ENCODE data around the gene DSN1. TPM values are rescaled to one million over a fixed set of nuclear protein-coding genes. Genes with fewer than 3 reads are reported as not detected.
A peak's percentile ranks its signal among the peaks of the same experiment; 100 is the strongest.

Gene DSN1
- total and polyA plus RNA-seq, 2 of the 8 experiments (the other 6 are each of a cell fraction or from before 2014, with no cell fraction given) = 12.0 to 26.2 TPM

DNA sequence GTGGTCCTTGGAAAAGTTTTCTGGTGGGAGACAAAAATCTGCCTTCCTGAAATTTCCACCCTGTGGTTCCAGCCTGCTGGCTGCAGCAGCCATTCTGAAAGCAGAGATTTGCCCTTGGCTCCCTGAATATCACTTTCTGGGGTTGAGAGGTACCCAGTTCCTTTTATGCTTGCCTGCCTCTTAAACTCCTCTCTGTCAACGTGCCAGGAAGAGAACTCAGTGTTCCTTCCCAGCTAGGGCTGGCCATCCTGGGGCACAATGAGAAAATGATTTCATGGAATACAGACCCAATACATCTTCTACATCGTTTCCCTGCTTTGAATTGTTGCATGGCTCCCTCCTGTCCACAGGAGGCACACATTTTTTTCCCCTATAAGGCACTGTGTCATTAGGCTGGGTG is 1.6 kb upstream of the DSN1 start:
- DNase-seq (ENCODE audit: low read depth in 1 of 2, low spot score in 2 of 2) (no peak), FAIRE-seq (no peak)
- Histone ChIP-seq H4K5ac (ENCODE audit: insufficient read length, low read depth, low read length) (no peak overlapping the region), H3K18ac (ENCODE audit: extremely low read depth, low read length) (no peak overlapping the region), H2BK12ac (ENCODE audit: low read depth, low read length) (no peak overlapping the region), H2AFZ (ENCODE audit: low read length) (no peak overlapping the region), H3K79me1 (ENCODE audit: low read depth, low read length) (peaks cover 7% of the 10 kb centered on the region; the same call in 1 of the 2 replicates), H3K4me1 (replicated peaks in 1 of 4; ENCODE audit: control insufficient read depth in 3 of 4, insufficient read depth in 4 of 4, low read length in 3 of 4) (peaks cover 0 to 7% (median 1%) of the 10 kb centered on the region in 4 experiments; a peak in 3 of 7 replicates), H3K4me2 (ENCODE audit: insufficient read depth in 1 of 2, low read depth in 2 of 2, low read length in 2 of 2) (no peak overlapping the region), H3K23ac (ENCODE audit: insufficient read length) (no peak overlapping the region), H3K4me3 (ENCODE audit: extremely low read depth in 1 of 4, insufficient read depth in 2 of 4, low read depth in 3 of 4, low read length in 4 of 4) (no peak overlapping the region), H2BK5ac (ENCODE audit: low read depth, low read length) (no peak overlapping the region), H3K27ac (ENCODE audit: low read depth, low read length) (no peak overlapping the region), H3K4ac (replicated peaks; ENCODE audit: insufficient read length, low read depth, low read length) (no peak overlapping the region), H3K14ac (ENCODE audit: insufficient read length) (no peak overlapping the region), H2BK15ac (ENCODE audit: low read length) (no peak overlapping the region), H4K20me1 (replicated peaks in 1 of 2; ENCODE audit: control insufficient read depth in 1 of 2, insufficient read depth in 2 of 2, low read length in 2 of 2) (no peaks in the 10 kb centered on the region), H2BK20ac (ENCODE audit: low read length) (no peak overlapping the region), H3K9me3 (ENCODE audit: insufficient read depth in 2 of 2, low read depth in 1 of 2, low read length in 1 of 2) (no peaks in the 10 kb centered on the region; a peak in 1 of 4 replicates), H3K23me2 (ENCODE audit: low read depth, low read length) (peaks cover 8% of the 10 kb centered on the region), H3K9ac (replicated peaks in 1 of 4; ENCODE audit: extremely low read depth in 1 of 4, low read depth in 3 of 4, low read length in 3 of 4) (no peak overlapping the region), H2BK120ac (replicated peaks; ENCODE audit: low read depth, low read length) (no peak overlapping the region), H4K91ac (replicated peaks; ENCODE audit: insufficient read length, low read length) (no peak overlapping the region), H2AK5ac (ENCODE audit: low read depth, low read length) (0 out of 2 replicates have a peak overlapping the region, but pooled peaks have one; percentile 40), H3K27me3 (replicated peaks in 1 of 4; ENCODE audit: control insufficient read depth in 3 of 4, extremely low read depth in 1 of 4, insufficient read depth in 3 of 4, low read length in 3 of 4) (no peaks in the 10 kb centered on the region), H3K36me3 (ENCODE audit: control insufficient read depth in 2 of 4, insufficient read depth in 4 of 4, low read length in 3 of 4) (peaks cover 2 to 10% (median 5%) of the 10 kb centered on the region in 4 experiments; a peak in 5 of 8 replicates), H3K56ac (replicated peaks; ENCODE audit: insufficient read length, low read depth, low read length) (no peak overlapping the region), H4K8ac (ENCODE audit: extremely low read depth, insufficient read depth, low read length) (peak overlapping the region; percentile 6; the same call in 1 of the 2 replicates), H3K79me2 (ENCODE audit: control insufficient read depth in 1 of 2, insufficient read depth in 2 of 2, low read length in 2 of 2) (peaks cover 0 to 6% of the 10 kb centered on the region in 2 experiments; a peak in 1 of 4 replicates)
- no peak for TF ChIP-seq CHD2 (IDR thresholded peaks at IDR 0.05; ENCODE audit: low read length)
- no peak for TF ChIP-seq CEBPB (IDR thresholded peaks at IDR 0.05; ENCODE audit: low read depth, low read length)
- no peak for TF ChIP-seq GTF2F1 (IDR thresholded peaks at IDR 0.05; ENCODE audit: borderline replicate concordance, low read depth, low read length)
- TF ChIP-seq EGR1 (IDR thresholded peaks at IDR 0.05; ENCODE audit: borderline replicate concordance, low read depth, low read length) = no peak
- no peak for TF ChIP-seq EP300 (IDR thresholded peaks at IDR 0.05; ENCODE audit: borderline replicate concordance in 1 of 2, low read depth in 2 of 2, low read length in 2 of 2)
- ChIA-PET CTCF (ENCODE audit: partially characterized antibody) (interaction anchor here (0.8 to 2.8 kb wide), 15 partner anchors 10 to 233 kb away, joined by 3 to 22 read pairs (median 3); no protein-coding TSS in a partner anchor), POLR2A (ENCODE audit: partially characterized antibody) (interaction anchor here (2.6 kb wide), 1 partner anchor 99 kb away, joined by 15 read pairs; no protein-coding TSS in a partner anchor)
- 90% methylated on average over 2 of the region's 2 CpGs; no CpG with 5 or more reads in 1 of the 2 experiments for WGBS, 2 experiments (ENCODE audit: extremely low coverage in 1 of 2, insufficient coverage in 1 of 2, insufficient read length in 1 of 2, insufficient replicate concordance in 2 of 2, low coverage in 1 of 2, low lambda C conversion rate in 2 of 2, missing lambda C conversion rate in 1 of 2)

Data from H1 (cell line).